GM21717 (cell line): Measurements from ENCODE around the gene SH2D4B.
"Not testable (repeated sequence)": the region's sequence is repeated elsewhere in the genome, so short reads cannot be mapped to it uniquely, and the experiment has no call there.

Experiments used
- ATAC-seq: cut with Tn5 transposase; IDR thresholded peaks from one replicate; pipeline ENCODE4 v1.9.1; 2021; ENCODE audit warnings: mild to moderate bottlenecking, moderate library complexity; ENCODE audit not compliant: unreplicated experiment

Gene SH2D4B

DNA sequence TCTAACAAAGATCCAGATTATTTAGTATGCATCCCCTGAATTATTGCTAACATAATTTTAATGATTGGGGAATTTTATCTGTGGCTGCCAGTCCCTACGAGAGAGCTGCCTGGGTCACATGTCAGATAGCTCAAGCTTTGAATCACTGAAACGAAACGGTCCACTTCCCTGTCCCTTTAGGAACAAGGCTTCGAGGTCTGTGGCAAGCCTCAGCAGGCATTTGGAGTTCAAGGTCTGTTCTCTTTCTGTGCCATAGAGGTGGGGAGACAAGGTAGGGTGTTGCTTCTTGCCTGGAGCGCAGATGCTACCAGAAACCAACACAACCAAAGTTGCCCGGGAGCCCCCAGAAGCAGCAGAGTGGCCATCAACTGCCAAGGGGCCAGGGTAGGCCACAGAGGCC, 13.9 kb upstream of the SH2D4B start:
- no peak for ATAC-seq

GRCh38 chr10:80524190-80524909, 13.4 kb upstream of the SH2D4B start:
- no peak for ATAC-seq

DNA sequence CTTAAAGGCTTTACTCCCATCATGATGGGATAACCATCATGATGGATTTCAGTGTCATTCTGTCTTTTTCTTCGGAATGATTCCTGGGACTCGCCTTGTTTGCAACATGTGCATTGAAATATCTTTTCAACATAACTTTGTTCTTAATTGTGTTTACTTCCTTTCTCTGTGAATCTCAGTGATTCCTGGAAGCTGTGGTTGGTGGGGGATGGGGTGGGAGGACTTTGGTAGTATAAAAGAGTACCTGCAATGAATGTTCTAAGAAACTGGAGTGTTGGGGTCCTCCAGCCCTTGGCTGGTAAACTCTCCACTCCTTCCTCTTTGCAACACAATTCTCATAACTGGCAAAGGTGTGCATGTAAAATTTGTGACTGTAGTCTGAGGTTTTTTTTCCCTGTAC, 11.5 kb upstream of the SH2D4B start:
- no peak for ATAC-seq

- no peak for ATAC-seq
Observed at GRCh38 chr10:80526742-80527141, 11.0 kb upstream of the SH2D4B start.

- ATAC-seq: no peak
Observed at GRCh38 chr10:80528185-80528700, 9.5 kb upstream of the SH2D4B start.

GRCh38 chr10:80528901-80529300, 8.8 kb upstream of the SH2D4B start:
- ATAC-seq: no peak

DNA sequence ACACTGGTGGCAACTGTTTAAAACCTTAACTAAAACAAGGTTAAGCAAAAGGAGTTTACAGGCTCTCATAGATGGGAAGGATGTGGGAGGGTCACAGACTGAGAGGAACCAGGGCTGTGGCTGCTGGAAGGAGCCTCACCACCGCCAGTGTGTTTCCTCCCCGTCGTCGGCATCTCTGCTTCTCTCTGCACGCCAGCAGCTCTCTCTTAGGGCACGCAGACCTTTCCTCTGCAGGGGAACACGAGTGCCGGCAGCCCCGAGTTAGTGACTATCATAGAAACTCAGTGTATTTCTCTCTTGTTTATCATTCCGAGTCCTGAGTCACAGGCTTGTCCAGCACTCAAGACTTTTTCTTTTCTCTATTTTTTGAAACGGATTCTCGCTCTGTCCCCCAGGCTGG, 8.1 kb upstream of the SH2D4B start:
- ATAC-seq: no peak

- ATAC-seq: peak; percentile 69
Observed at GRCh38 chr10:80530251-80530650, 7.5 kb upstream of the SH2D4B start.

DNA sequence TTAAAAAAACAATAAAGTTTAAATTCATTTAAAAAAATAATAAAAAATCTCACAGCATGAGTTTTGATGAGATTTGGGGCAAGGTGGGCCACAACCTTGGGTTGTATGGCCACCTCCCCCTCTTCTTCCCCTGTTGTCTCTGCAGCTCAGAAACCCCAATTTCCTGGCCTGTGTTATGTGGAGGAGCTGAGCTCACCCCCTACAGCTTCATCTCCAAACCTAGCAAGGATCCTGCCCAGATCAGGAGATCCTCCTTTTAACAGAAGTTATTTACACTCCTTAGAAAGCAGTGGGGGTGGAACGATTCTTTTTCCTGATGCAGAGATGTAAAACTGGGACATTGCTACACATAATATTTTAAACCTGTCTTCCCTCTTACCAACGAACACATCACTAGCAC, 6.9 kb upstream of the SH2D4B start:
- ATAC-seq: no peak

GRCh38 chr10:80532571-80532970, 5.1 kb upstream of the SH2D4B start:
- ATAC-seq: no peak

DNA sequence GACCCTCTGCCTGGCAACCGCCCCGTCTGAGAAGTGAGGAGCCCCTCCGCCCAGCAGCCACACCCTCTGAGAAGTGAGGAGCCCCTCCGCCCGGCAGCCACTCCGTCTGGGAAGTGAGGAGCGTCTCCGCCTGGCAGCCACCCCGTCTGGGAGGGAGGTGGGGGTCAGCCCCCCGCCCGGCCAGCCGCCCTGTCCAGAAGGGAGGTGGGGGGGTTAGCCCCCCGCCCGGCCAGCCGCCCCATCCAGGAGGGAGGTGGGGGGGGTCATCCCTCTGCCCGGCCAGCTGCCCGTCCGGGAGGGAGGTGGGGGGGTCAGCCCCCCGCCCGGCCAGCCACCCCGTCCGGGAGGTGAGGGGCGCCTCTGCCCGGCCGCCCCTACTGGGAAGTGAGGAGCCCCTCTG, 3.6 kb upstream of the SH2D4B start:
- not testable (repeated sequence) for ATAC-seq

DNA sequence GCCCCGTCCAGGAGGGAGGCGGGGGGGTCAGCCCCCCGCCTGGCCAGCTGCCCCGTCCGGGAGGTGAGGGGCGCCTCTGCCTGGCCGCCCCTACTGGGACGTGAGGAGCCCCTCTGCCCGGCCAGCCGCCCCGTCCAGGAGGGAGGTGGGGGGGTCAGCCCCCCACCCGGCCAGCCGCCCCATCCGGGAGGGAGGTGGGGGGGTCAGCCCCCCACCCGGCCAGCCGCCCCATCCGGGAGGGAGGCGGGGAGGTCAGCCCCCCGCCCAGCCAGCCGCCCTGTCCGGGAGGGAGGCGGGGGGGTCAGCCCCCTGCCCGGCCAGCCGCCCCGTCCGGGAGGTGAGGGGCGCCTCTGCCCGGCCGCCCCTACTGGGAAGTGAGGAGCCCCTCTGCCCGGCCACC, 3.1 kb upstream of the SH2D4B start:
- not testable (repeated sequence) for ATAC-seq

- peak; percentile 88 for ATAC-seq
Observed at GRCh38 chr10:80535671-80536360, 1.9 kb upstream of the SH2D4B start.

GRCh38 chr10:80536361-80536835, 1.3 kb upstream of the SH2D4B start:
- ATAC-seq: no peak

DNA sequence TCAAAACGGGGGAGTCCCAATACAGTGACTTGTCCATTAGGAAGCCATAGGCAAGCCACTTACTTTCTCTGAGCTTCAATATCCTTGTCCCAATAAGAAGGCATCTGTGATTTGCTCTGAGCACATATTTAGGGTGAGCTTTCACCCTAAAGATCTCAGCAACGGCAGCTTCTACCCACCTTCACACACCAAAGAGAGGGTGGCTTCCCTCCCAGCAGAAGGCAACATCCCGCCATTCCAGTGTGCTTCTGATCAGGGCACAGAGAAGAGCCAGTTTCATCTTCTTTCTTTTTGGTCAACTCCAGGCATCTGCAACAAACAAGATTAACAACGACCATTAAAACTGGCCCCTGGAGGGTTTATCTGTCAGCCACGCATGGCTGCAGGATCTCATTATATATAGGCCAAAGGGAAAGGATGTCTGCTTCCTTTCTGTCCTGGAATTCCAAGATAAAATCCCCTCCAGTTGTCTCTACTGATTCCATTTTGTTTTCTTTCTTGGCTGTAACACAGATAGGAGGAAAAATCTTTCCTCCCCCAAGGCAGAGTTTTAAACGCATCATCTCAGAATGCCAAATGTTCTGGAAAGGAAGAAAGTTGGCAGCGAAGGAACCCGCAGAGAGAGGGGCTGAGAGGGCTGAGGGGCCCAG, 491 bp upstream of the SH2D4B start:
- no peak for ATAC-seq

GRCh38 chr10:80538481-80539185, 931 bp downstream of the SH2D4B start:
- ATAC-seq: no peak

DNA sequence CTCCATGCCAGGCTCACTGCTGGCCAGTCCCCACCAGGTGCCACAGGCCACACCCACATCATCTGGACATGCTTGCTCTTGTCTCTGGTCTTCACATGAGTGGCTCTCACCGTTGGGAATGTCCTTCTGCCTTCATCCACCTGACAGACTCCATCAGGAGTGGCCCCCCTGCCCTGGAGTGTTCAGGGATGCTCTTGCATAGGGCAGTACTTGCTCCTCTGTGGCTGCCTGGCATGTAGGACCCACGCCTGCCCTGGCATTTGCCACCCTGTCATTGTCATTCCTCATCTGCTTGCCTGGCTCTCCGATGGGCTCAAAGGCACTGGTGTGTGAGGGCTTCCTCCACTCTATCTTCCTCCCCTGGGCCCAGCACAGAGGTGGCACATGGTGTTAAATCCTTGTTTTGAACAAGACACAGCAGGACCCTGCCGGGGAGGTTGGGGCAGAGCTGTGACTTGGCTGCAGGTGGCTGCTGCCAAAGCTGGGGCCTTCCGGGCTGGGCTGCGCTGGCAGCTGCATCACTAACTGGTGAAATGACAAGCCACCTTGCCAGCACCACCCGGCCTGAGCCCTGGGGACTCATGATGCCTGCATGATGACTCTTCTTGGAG, 1.8 kb downstream of the SH2D4B start:
- no peak for ATAC-seq

DNA sequence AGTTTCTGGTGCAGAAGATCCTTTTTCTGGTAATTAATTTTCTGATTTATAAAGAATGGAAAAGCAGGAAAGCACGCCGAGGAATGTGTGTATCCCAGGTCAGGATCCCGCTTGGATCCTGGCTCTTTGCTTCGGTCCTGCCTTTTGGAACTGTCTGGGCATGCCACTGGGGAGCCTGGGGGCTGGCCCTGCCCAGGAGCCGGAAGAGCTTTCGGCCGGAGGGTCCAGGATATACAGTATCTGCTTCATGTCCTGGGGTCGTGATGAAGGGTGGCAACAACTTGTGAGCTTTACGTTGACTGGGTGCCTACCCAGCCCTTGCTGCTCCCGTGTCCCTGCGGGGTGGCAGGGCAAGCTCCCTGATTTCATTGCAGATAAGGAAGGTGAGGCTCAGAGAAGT, 2.4 kb downstream of the SH2D4B start:
- no peak for ATAC-seq

DNA sequence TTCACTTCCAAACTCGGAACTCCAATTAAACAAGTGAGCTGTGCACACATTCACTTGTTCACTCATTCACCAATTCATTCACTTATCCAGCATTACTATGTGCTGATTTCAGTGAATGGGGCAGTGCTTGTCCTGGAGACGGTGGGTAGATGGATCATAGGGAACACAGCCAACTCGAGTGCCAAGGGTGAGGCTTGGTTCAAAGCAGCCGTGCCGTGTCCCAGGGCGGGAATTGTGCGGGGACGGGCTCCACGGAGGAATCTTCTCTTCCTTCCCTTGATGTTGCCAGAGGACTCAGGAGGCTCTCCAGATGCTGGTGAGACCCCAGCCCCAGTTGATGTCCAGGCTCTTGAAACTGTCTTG, 2.9 kb downstream of the SH2D4B start:
- no peak for ATAC-seq

- ATAC-seq: peak; percentile 72
Observed at GRCh38 chr10:80540981-80541750, 3.5 kb downstream of the SH2D4B start.
